ENCODE data around the gene HOXA13.

The HOXA13 gene

GRCh38 chr7:27192546-27193334 lies 7.2 kb downstream of the HOXA13 start:
- DNase-seq (ENCODE audit: low spot score), result no peak

GRCh38 chr7:27191833-27192545 lies 7.9 kb downstream of the HOXA13 start:
- no peak for DNase-seq (ENCODE audit: low spot score)

- DNase-seq (ENCODE audit: low spot score), result no peak
Observed at GRCh38 chr7:27191161-27191731, 8.6 kb downstream of the HOXA13 start.

GRCh38 chr7:27189997-27190748 lies 9.7 kb downstream of the HOXA13 start:
- DNase-seq (ENCODE audit: low spot score), result no peak

- DNase-seq (ENCODE audit: low spot score), result no peak
Observed at GRCh38 chr7:27189295-27189996, 10.4 kb downstream of the HOXA13 start.

GRCh38 chr7:27188386-27189294 lies 11.3 kb downstream of the HOXA13 start:
- DNase-seq (ENCODE audit: low spot score), result no peak

- DNase-seq (ENCODE audit: low spot score), result no peak
Observed at GRCh38 chr7:27187475-27188385, 12.2 kb downstream of the HOXA13 start.

GRCh38 chr7:27186668-27187474 lies 13.0 kb downstream of the HOXA13 start:
- no peak for DNase-seq (ENCODE audit: low spot score)

GRCh38 chr7:27185854-27186667 lies 13.8 kb downstream of the HOXA13 start:
- DNase-seq (ENCODE audit: low spot score), result no peak

GRCh38 chr7:27185013-27185853 lies 14.7 kb downstream of the HOXA13 start, which contains the start of gene HOXA11:
Gene HOXA11, minus strand, starts transcription at chr7:27185232. Its CDS starts 88 bp downstream, at chr7:27185144.
- DNase-seq (ENCODE audit: low spot score), result peak; percentile 93

- no peak for DNase-seq (ENCODE audit: low spot score)
Observed at GRCh38 chr7:27184337-27185012, 15.4 kb downstream of the HOXA13 start.

GRCh38 chr7:27183682-27184336 lies 16.1 kb downstream of the HOXA13 start:
- DNase-seq (ENCODE audit: low spot score), result no peak

GRCh38 chr7:27182861-27183681 lies 16.8 kb downstream of the HOXA13 start:
- no peak for DNase-seq (ENCODE audit: low spot score)

GRCh38 chr7:27182285-27182841 lies 17.5 kb downstream of the HOXA13 start:
- no peak for DNase-seq (ENCODE audit: low spot score)

All from AG20443 (cell line).